CD4-positive, alpha-beta T cell treated with Interleukin-4 for 4 hours (primary cell): ENCODE measurements around the gene KDM4B.

Experiments
- DNase-seq: peaks from one replicate; pipeline ENCODE4 v3.0.0-alpha.2; 2020

KDM4B gene

GRCh38 chr19:5093948-5094718, 125.2 kb downstream of the KDM4B start:
- no peak for DNase-seq

- DNase-seq: no peak
Observed at GRCh38 chr19:5094768-5095567, 126.1 kb downstream of the KDM4B start.

- DNase-seq: no peak
Observed at GRCh38 chr19:5095568-5095850, 126.6 kb downstream of the KDM4B start.

GRCh38 chr19:5096536-5096935, 127.6 kb downstream of the KDM4B start:
- no peak for DNase-seq

- DNase-seq: no peak
Observed at GRCh38 chr19:5097331-5097930, 128.5 kb downstream of the KDM4B start.

- DNase-seq: no peak
Observed at GRCh38 chr19:5097959-5098623, 129.2 kb downstream of the KDM4B start.

GRCh38 chr19:5098646-5099045, 129.7 kb downstream of the KDM4B start:
- no peak for DNase-seq

- DNase-seq: no peak
Observed at GRCh38 chr19:5099701-5100221, 130.8 kb downstream of the KDM4B start.

- no peak for DNase-seq
Observed at GRCh38 chr19:5101871-5102270, 133.0 kb downstream of the KDM4B start.

- DNase-seq: no peak
Observed at GRCh38 chr19:5102520-5102919, 133.6 kb downstream of the KDM4B start.

GRCh38 chr19:5103061-5103701, 134.3 kb downstream of the KDM4B start:
- DNase-seq: no peak

- no peak for DNase-seq
Observed at GRCh38 chr19:5103812-5104410, 135.0 kb downstream of the KDM4B start.

GRCh38 chr19:5104871-5105351, 136.0 kb downstream of the KDM4B start:
- no peak for DNase-seq

GRCh38 chr19:5106191-5106726, 137.3 kb downstream of the KDM4B start:
- DNase-seq: no peak

GRCh38 chr19:5106971-5107370, 138.1 kb downstream of the KDM4B start:
- no peak for DNase-seq

GRCh38 chr19:5107432-5108122, 138.7 kb downstream of the KDM4B start:
- no peak for DNase-seq

- no peak for DNase-seq
Observed at GRCh38 chr19:5108123-5108596, 139.2 kb downstream of the KDM4B start.

- DNase-seq: no peak
Observed at GRCh38 chr19:5108866-5109265, 140.0 kb downstream of the KDM4B start.

- no peak for DNase-seq
Observed at GRCh38 chr19:5109560-5109959, 140.6 kb downstream of the KDM4B start.

GRCh38 chr19:5110546-5110945, 141.6 kb downstream of the KDM4B start:
- no peak for DNase-seq

- DNase-seq: no peak
Observed at GRCh38 chr19:5111051-5111450, 142.1 kb downstream of the KDM4B start.
